Endothelial cell of umbilical vein (primary cell): ENCODE measurements around the gene PLEKHA8. TPM values are rescaled to one million over a fixed set of nuclear protein-coding genes. Genes with fewer than 3 reads are reported as not detected.

Experiments
- BruUV-seq: library from RNA; stranded (reverse); fragments of 400-500 nt; replicated peaks from 2 replicates; lab custom pipeline; 2021; lab: Mats Ljungman, UMichigan
- CTCF ChIA-PET: fragments of 300-600, 350-600 bp; sonication (Branson Sonifier 250); formaldehyde crosslinking; loops from one replicate; lab custom pipeline; 2021; ENCODE audit warnings: antibody characterized with exemption, inconsistent platforms; lab: Charles Lee
- POLR2A ChIA-PET: fragments of 300-600, 350-600 bp; sonication (Branson Sonifier 250); formaldehyde crosslinking; loops from one replicate; lab custom pipeline; 2021; ENCODE audit warnings: antibody characterized with exemption, inconsistent platforms; lab: Charles Lee
- DNase-seq: peaks from one replicate; pipeline ENCODE4 v3.0.0-alpha.2; 2011; ENCODE audit warnings: low read depth, low spot score
- FAIRE-seq: peaks from 2 replicates; lab custom pipeline; 2011; peaks lifted over from hg19 to GRCh38; lab: Jason Lieb, UNC
- H2AFZ ChIP-seq: 2 replicates; pipeline ENCODE4 v1.6.0; 2012; ENCODE audit warnings: low read depth, low read length, control low read depth, inconsistent platforms
- H3K27ac ChIP-seq: 2 replicates; pipeline ENCODE4 v1.5.1; 2011; ENCODE audit warnings: low read depth, mild to moderate bottlenecking, control low read depth, low read length, moderate library complexity; ENCODE audit not compliant: insufficient read depth
- H3K27me3 ChIP-seq, 2 experiments: 2 replicates each; pipeline versions ENCODE4 v1.6.0 to v1.6.1; 2011; ENCODE audit warnings: low read length in 2 of 2, mixed read lengths in 1 of 2; ENCODE audit not compliant: control insufficient read depth in 2 of 2, insufficient read depth in 2 of 2
- H3K36me3 ChIP-seq, 2 experiments: 2 replicates in 1 of 2; 3 replicates in 1 of 2; pipeline ENCODE4 v1.5.1; 2011; ENCODE audit warnings: low read length in 2 of 2, mild to moderate bottlenecking in 1 of 2, moderate library complexity in 1 of 2; ENCODE audit not compliant: control insufficient read depth in 2 of 2, insufficient read depth in 2 of 2; ENCODE audit errors: extremely low read depth in 1 of 2
- H3K4me1 ChIP-seq: 3 replicates; pipeline ENCODE4 v1.5.1; 2011; ENCODE audit warnings: mild to moderate bottlenecking, low read length; ENCODE audit not compliant: control insufficient read depth, insufficient read depth; ENCODE audit errors: extremely low read depth
- H3K4me2 ChIP-seq: 2 replicates; pipeline ENCODE4 v1.6.1; 2011; ENCODE audit warnings: low read length, control low read depth, mixed read lengths; ENCODE audit not compliant: insufficient read depth
- H3K4me3 ChIP-seq, 3 experiments: fragments of 200-600 bp in 1 of 3; sonication (generic), shearing (Covaris generic) in 1 of 3; replicated peaks in 1 of 3; 2 replicates each; pipeline ENCODE4 v1.5.1; 2011 to 2016; ENCODE audit warnings: control low read depth in 3 of 3, low read length in 3 of 3, mild to moderate bottlenecking in 2 of 3, inconsistent platforms in 1 of 3, low read depth in 1 of 3, moderate library complexity in 1 of 3; ENCODE audit not compliant: insufficient read depth in 1 of 3
- H3K79me2 ChIP-seq: 2 replicates; pipeline ENCODE4 v1.6.0; 2012; ENCODE audit warnings: low read length, inconsistent platforms; ENCODE audit not compliant: control insufficient read depth, insufficient read depth
- H3K9ac ChIP-seq: replicated peaks from 2 replicates; pipeline ENCODE3; 2011; ENCODE audit warnings: low read length, control low read depth; ENCODE audit not compliant: insufficient read depth; ENCODE audit errors: extremely low read depth
- H3K9me1 ChIP-seq: replicated peaks from 3 replicates; pipeline ENCODE4 v1.6.0; 2011; ENCODE audit warnings: mild to moderate bottlenecking, low read length; ENCODE audit not compliant: control insufficient read depth, insufficient read depth; ENCODE audit errors: extremely low read depth
- H3K9me3 ChIP-seq: replicated peaks from 2 replicates; pipeline ENCODE4 v1.5.1; 2012; ENCODE audit warnings: low read length, inconsistent platforms; ENCODE audit not compliant: control insufficient read depth, insufficient read depth
- H4K20me1 ChIP-seq: replicated peaks from 2 replicates; pipeline ENCODE3; 2011; ENCODE audit warnings: mild to moderate bottlenecking, low read length; ENCODE audit not compliant: control insufficient read depth, insufficient read depth; ENCODE audit errors: extremely low read depth
- CTCF ChIP-seq, 2 donors: IDR thresholded peaks; 1 replicate in 1 of 2; 2 replicates in 1 of 2; pipeline ENCODE4 v1.5.1; 2011; ENCODE audit warnings: low read length in 2 of 2, mild to moderate bottlenecking in 2 of 2, moderate library complexity in 2 of 2, control low read depth in 1 of 2, inconsistent platforms in 1 of 2, low read depth in 1 of 2; ENCODE audit not compliant: insufficient read depth in 1 of 2; ENCODE audit errors: extremely low read depth in 1 of 2
- EZH2 ChIP-seq: IDR thresholded peaks from 2 replicates; pipeline ENCODE4 v1.6.1; 2012; ENCODE audit warnings: borderline replicate concordance, low read depth, mild to moderate bottlenecking, moderate library complexity, low read length, inconsistent platforms; ENCODE audit not compliant: severe bottlenecking
- FOS ChIP-seq: IDR thresholded peaks from 2 replicates; pipeline ENCODE4 v1.6.1; 2011; ENCODE audit warnings: mild to moderate bottlenecking, low read length, moderate library complexity, borderline replicate concordance; ENCODE audit not compliant: insufficient read depth
- GATA2 ChIP-seq: IDR thresholded peaks from 2 replicates; pipeline ENCODE4 v1.7.0; 2011; ENCODE audit warnings: low read depth, mild to moderate bottlenecking, moderate library complexity, mixed read lengths, low read length; ENCODE audit not compliant: insufficient read length, insufficient read depth
- JUN ChIP-seq: IDR thresholded peaks from 2 replicates; pipeline ENCODE4 v1.6.1; 2011; ENCODE audit warnings: borderline replicate concordance, low read depth; ENCODE audit not compliant: insufficient read length, insufficient read depth
- MYC ChIP-seq: IDR thresholded peaks from one replicate; pipeline ENCODE4 v1.6.1; 2011; ENCODE audit warnings: mild to moderate bottlenecking, low read depth, low read length
- POLR2A ChIP-seq: IDR thresholded peaks from 2 replicates; pipeline ENCODE4 v1.6.1; 2012; ENCODE audit warnings: low read depth, mild to moderate bottlenecking, control low read depth, low read length
- POLR2AphosphoS5 ChIP-seq: IDR thresholded peaks from 2 replicates; pipeline ENCODE4 v1.6.1; 2012; ENCODE audit warnings: low read depth, mild to moderate bottlenecking, control low read depth, low read length, moderate library complexity; ENCODE audit not compliant: insufficient read depth
- dilution Hi-C: fragments of 300-500 bp; cut with MboI; formaldehyde crosslinking; loops from one replicate; pipeline ENCODE4 v1.15.0; 2019; ENCODE audit warnings: low sequenced_read_pairs; ENCODE audit not compliant: extremely low pct_ligation_motif_present
- intact Hi-C: fragments of 100-400 bp; cut with micrococcal nuclease; formaldehyde crosslinking; loops from one replicate; pipeline ENCODE4 v1.10.0; 2022
- polyA plus RNA-seq, 4 experiments: library from polyadenylated mRNA; depleted of rRNA in 3 of 4; stranded (reverse) in 3 of 4; unstranded in 1 of 4; fragments of >200 nt; gene quantifications; 2 replicates each; pipeline versions ENCODE4 v1.2.1 to v1.2.3, GENCODE V29; 2011 to 2012; ENCODE audit warnings: missing spikeins in 1 of 4
- total RNA-seq: library from RNA; stranded (reverse); gene quantifications from 2 replicates; pipeline ENCODE4 v1.2.3, GENCODE V29; 2021
- TF ChIP-seq, protein P1 (sequence below): IDR thresholded peaks from 2 replicates; pipeline ENCODE4 v1.6.1; 2011; ENCODE audit not compliant: insufficient read depth, insufficient read length

PLEKHA8 gene
- total and polyA plus RNA-seq, 2 donors (not counting 3 experiments of a cell fraction or from before 2014, with no cell fraction given), result 4.5 to 19.8 TPM

DNA sequence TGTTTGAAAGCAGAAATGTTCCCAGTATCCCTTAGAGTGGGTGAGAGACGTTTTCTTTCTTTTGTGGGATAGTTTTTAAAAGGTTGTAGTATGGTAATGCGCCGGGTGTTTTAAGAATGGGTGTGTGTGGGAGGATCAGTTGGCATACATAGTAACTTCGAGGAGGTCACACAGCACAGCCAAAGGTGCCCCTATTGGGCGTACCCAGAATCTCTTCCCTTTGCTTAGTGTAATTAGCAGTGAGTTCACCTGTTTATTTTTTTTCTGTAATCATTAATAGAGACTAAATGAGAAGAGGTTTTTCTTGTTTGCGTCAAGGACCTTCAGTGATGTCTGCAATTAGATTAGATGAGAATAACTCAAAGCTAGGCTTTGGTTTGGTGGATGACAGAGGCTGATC lies 1.5 kb downstream of the PLEKHA8 start:
- Histone ChIP-seq H4K20me1 (peaks cover 14% of the 10 kb centered on the region), H3K27me3 (no peaks in the 10 kb centered on the region), H3K36me3 (no peaks in the 10 kb centered on the region), H3K4me2 (peak overlapping the region; percentile 80), H3K9me3 (no peaks in the 10 kb centered on the region), H3K9me1 (no peaks in the 10 kb centered on the region), H3K79me2 (peaks cover 33% of the 10 kb centered on the region), H3K9ac (peak overlapping the region; percentile 40), H2AFZ (no peak overlapping the region), H3K27ac (no peak overlapping the region), H3K4me1 (peaks cover 39% of the 10 kb centered on the region), H3K4me3 (peak overlapping the region; percentile 60 to 100 (median 99))
- FAIRE-seq (no peak), DNase-seq (no peak)
- no peak for TF ChIP-seq GATA2
- TF ChIP-seq FOS, result no peak
- TF ChIP-seq EZH2, result no peak
- TF ChIP-seq, protein P1, sequence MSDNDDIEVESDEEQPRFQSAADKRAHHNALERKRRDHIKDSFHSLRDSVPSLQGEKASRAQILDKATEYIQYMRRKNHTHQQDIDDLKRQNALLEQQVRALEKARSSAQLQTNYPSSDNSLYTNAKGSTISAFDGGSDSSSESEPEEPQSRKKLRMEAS, result no peak
- TF ChIP-seq CTCF (IDR thresholded peaks at IDR 0.05; ENCODE audit: extremely low read depth in 1 of 2, insufficient read depth in 1 of 2, low read depth in 1 of 2, low read length in 2 of 2), result no peak
- no peak for TF ChIP-seq JUN
- TF ChIP-seq POLR2AphosphoS5, result no peak
- TF ChIP-seq MYC, result no peak
- no peak for TF ChIP-seq POLR2A
- ChIA-PET CTCF (interaction anchor here (0.7 to 2.0 kb wide), 4 partner anchors 10 to 109 kb away, joined by 3 to 10 read pairs (median 4); no protein-coding TSS in a partner anchor), POLR2A (no interaction called here)
- dilution Hi-C loops, result no loop called here
- intact Hi-C loops, result loop anchor here (2.0 to 5.0 kb wide), 3 partner anchors 33 to 253 kb away; partner anchors contain the start of genes MTURN and ZNRF2
- BruUV-seq, result TSS peak; percentile 25
